ENCODE data around the gene CASK. TPM values are rescaled to one million over a fixed set of nuclear protein-coding genes. Genes with fewer than 3 reads are reported as not detected.

CASK gene
- total RNA-seq, 2 experiments from 2014 or later: 18.2 to 20.2 TPM

GRCh38 chrX:41705680-41706374, 217.5 kb downstream of the CASK start:
- H3K4me3 Mint-ChIP-seq: no peak overlapping the region

DNA sequence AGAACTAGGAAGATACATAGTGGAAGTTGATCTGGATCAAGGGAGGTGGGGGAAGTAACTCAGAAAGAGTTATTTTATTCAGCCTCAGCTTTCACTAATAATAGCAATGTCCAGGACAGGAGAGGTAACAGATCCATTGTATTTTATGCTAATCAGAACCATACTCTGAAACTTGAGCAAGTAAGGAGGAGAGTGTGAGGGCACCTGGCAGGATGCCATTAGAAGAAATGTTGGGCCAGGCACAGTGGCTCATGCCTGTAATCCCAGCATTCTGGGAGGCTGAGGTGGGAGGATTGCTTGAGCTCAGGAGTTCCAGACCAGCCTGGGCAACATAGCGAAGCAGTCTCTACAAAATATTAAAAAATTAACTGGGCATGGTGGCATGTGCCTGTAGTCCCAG, 218.3 kb downstream of the CASK start:
- Mint-ChIP-seq H3K4me3 (no peak overlapping the region), H3K27me3 (no peaks in the 10 kb centered on the region), H3K4me1 (ENCODE audit: low read depth) (peaks cover 48% of the 10 kb centered on the region), H3K36me3 (ENCODE audit: low read depth) (no peaks in the 10 kb centered on the region), H3K9me3 (no peaks in the 10 kb centered on the region), H3K27ac (peak overlapping the region; percentile 64)
- ATAC-seq (no peak), DNase-seq (no peak)
- no peak for TF ChIP-seq CTCF (IDR thresholded peaks at IDR 0.05)
- POLR2A ChIA-PET: no interaction called here
- intact Hi-C loops (cut with micrococcal nuclease): no loop called here
- CTCF ChIA-PET: no interaction called here

More at GRCh38 chrX:41705680-41706374, 217.5 kb downstream of the CASK start:
- ChIA-PET CTCF (no interaction called here), POLR2A (no interaction called here)
- Mint-ChIP-seq H3K27ac (peak overlapping the region; percentile 84), H3K27me3 (no peaks in the 10 kb centered on the region), H3K4me1 (ENCODE audit: low read depth) (peaks cover 55% of the 10 kb centered on the region), H3K9me3 (no peaks in the 10 kb centered on the region), H3K36me3 (ENCODE audit: low read depth) (no peaks in the 10 kb centered on the region)
- ATAC-seq (peak; percentile 30), DNase-seq (no peak)
- intact Hi-C loops (cut with micrococcal nuclease): no loop called here
- TF ChIP-seq CTCF (IDR thresholded peaks at IDR 0.05): no peak

DNA sequence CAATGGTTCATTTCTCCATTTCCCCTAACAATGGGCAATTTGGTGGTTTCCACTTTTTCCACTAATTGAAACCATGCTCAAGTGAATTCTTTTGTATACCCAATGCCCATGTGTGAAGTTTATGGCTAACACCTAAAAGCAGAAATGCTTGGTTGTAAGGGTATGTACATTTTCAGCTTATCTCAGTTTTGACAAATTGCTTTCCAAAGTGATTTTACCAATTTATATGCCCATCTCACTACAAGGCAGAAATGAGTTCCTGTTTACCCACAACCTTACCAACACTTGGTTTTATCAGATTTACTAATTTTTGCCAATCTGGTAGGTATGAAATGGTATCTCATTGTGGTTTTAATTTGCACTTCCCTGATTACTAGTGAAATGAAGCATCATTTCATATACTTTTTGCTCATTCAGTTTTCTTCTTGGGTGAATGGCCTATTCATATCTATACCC, 219.8 kb downstream of the CASK start:
- ATAC-seq (peak; percentile 45), DNase-seq (no peak)
- H3K27ac Mint-ChIP-seq: peak overlapping the region; percentile 25
- no peaks in the 10 kb centered on the region for H3K36me3 Mint-ChIP-seq (ENCODE audit: low read depth)
- ChIA-PET POLR2A (no interaction called here), CTCF (interaction anchor here (0.9 kb wide), 1 partner anchor 15 kb away, joined by 3 read pairs; no protein-coding TSS in a partner anchor)
- H3K4me3 Mint-ChIP-seq: no peak overlapping the region
- no peak for TF ChIP-seq CTCF (IDR thresholded peaks at IDR 0.05)
- H3K4me1 Mint-ChIP-seq (ENCODE audit: low read depth): peaks cover 45% of the 10 kb centered on the region
- no peaks in the 10 kb centered on the region for H3K9me3 Mint-ChIP-seq
- intact Hi-C loops (cut with micrococcal nuclease): no loop called here
- H3K27me3 Mint-ChIP-seq: no peaks in the 10 kb centered on the region

DNA sequence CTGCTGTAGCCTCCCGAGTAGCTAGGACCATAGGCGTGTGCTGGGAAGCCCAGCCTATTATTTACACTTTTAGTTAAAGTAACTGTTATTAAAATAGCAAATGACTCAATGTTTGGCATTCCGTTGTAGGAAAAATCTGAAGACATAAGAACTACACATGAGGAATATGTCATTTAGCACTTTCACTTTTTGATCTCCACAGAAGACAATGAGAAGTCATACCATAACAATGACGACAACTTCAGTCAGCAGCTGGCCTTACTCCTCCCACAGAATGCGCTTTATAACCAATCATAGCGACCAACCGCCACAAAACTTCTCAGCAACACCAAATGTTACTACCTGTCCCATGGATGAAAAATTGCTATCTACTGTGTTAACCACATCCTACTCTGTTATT, 227.9 kb downstream of the CASK start:
- H3K36me3 Mint-ChIP-seq (ENCODE audit: low read depth): peaks cover 12% of the 10 kb centered on the region
- peaks cover 43% of the 10 kb centered on the region for H3K4me1 Mint-ChIP-seq (ENCODE audit: low read depth)
- no peak overlapping the region for H3K4me3 Mint-ChIP-seq
- intact Hi-C loops (cut with micrococcal nuclease): no loop called here
- DNase-seq: peak; percentile 57
- H3K27me3 Mint-ChIP-seq: no peaks in the 10 kb centered on the region
- H3K9me3 Mint-ChIP-seq: peaks cover 2% of the 10 kb centered on the region
- POLR2A ChIA-PET: no interaction called here
- TF ChIP-seq CTCF (IDR thresholded peaks at IDR 0.05): no peak
- CTCF ChIA-PET: no interaction called here
- ATAC-seq: peak; percentile 65
- peak overlapping the region; percentile 5 for H3K27ac Mint-ChIP-seq

GRCh38 chrX:41693024-41693423, 230.3 kb downstream of the CASK start:
- peaks cover 52% of the 10 kb centered on the region for H3K4me1 Mint-ChIP-seq (ENCODE audit: low read depth)
- ATAC-seq (peak; percentile 40), DNase-seq (no peak)
- TF ChIP-seq CTCF (IDR thresholded peaks at IDR 0.05): no peak
- ChIA-PET CTCF (no interaction called here), POLR2A (no interaction called here)
- intact Hi-C loops (cut with micrococcal nuclease): no loop called here
- peaks cover 2% of the 10 kb centered on the region for H3K9me3 Mint-ChIP-seq
- peak overlapping the region; percentile 49 for H3K27ac Mint-ChIP-seq
- peaks cover 12% of the 10 kb centered on the region for H3K36me3 Mint-ChIP-seq (ENCODE audit: low read depth)
- no peaks in the 10 kb centered on the region for H3K27me3 Mint-ChIP-seq
- no peak overlapping the region for H3K4me3 Mint-ChIP-seq

Data from activated CD8-positive, alpha-beta T cell treated with anti-CD3 and anti-CD28 coated beads for 36 hours (primary cell).